Hematopoietic multipotent progenitor cell treated with erythropoietin and hydrocortisone succinate and interleukin-3 and kit ligand, for 8 days (in vitro differentiated cells): ENCODE results near the gene BORCS5.
"Not testable (repeated sequence)": the region's sequence is repeated elsewhere in the genome, so short reads cannot be mapped to it uniquely, and the experiment has no call there.

Experiments
- DNase-seq: peaks from one replicate; pipeline ENCODE4 v3.0.0-alpha.2; 2015

Gene BORCS5

DNA sequence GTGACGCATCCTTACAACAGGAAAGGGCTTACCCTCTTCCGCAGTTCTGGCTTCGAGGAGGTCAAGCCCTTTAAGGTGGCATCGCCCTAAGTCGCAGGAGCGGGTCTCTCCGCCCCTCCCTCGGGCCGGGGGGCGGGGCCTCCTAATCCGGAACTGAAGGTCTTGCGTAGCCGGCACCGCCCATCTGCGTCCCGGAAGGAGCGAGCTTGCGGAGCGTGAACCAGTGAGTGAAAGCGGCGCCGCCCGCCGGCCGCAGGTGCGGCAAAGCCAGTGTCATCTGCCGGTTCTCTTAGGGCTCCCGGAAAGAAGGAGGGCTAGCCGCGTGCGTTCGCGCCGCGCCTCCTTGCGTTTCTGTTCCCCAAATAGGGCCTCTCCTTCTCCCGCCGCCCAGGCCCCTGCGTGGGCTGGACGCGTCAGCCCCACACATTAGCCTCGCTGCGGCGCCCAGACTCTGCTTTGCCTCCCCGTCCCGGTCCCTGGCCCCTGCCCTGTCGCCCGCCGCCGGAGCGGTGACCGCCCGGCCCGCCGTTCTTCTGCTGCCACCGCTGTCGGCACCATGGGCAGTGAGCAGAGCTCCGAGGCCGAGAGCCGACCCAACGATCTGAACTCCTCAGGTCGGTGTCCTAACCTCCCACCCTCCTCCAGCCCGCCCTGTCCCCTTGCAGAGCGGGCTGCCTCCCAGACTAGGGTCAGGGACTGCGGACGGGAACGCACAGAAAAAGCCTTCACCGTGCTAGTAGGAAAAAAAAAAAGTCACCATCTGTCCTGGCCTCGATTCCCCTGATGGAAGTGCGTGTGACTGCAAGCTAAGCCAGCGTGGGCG is at the start of gene BORCS5:
Gene BORCS5, plus strand, starts transcription at position 183 of the 823 bp plus-strand sequence. Its CDS starts 374 bp downstream, at position 557.
- peak; percentile 99 for DNase-seq

DNA sequence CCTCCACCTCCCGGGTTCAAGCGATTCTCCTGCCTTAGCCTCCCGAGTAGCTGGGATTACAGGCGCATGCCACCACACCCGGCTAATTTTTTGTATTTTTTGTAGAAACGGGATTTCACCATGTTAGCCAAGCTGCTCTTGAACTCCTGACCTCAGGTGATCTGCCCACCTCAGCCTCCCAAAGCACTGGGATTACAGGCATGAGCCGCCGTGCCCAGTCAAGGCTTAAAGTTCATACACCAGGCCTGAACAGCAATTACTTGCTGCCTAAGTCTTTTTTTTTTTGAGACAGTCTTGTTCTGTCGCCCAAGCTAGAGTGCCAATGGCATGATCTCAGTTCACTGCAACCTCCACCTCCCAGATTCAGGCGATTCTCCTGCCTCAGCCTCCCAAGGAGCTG is 46.2 kb upstream of the BORCS5 start:
- DNase-seq: not testable (repeated sequence)

DNA sequence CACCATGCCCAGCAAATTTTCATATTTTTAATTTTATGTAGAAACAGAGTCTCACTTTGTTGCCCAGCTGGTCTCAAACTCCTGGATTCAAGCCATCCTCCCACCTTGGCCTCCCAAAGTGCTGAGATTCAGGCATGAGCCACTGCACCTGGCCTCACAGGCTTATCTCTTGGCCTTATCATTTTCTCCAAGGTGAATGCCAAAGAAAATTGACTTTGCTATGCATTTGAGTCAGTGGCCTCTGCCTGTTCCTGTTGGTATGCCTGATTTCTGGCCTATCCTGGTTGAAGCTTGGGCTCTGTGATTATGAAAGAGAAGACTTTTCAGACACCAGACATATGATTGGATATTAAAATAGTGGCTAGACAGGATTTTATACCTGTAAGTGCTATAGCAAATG is 41.0 kb upstream of the BORCS5 start:
- no peak for DNase-seq

DNA sequence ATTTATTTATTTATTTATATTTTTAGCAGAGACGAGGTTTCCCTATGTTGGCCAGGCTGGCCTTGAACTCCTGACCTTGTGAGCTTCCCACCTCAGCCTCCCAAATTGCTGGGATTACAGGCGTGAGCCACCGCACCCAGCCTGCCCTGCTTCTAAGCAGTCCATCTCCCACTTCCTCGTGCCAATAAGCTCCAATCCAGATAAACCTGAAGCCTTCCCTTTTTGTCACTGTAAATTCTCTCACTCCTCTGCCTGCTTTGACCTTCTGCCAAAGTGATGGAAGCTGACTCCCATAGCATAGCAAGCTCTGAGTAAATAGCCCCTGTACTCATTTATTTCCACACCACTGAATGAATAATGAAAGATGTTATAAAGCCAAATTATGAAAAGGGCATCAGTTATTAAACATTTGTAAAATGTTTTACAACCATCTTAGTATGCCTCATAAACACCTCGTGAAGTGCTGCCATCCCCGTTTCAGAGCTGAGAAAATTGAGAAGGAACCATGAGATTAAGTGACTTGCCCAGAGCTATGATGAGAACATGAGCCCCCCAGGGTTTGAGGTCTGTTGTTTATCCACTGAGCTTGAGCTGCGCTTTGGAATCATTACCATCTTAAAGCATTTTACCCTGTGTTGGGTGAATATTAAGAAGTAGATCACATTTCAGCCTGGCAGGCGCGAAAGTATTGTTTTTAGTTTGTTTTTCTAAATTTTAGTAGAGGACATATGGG is 37.3 kb upstream of the BORCS5 start:
- DNase-seq: no peak

DNA sequence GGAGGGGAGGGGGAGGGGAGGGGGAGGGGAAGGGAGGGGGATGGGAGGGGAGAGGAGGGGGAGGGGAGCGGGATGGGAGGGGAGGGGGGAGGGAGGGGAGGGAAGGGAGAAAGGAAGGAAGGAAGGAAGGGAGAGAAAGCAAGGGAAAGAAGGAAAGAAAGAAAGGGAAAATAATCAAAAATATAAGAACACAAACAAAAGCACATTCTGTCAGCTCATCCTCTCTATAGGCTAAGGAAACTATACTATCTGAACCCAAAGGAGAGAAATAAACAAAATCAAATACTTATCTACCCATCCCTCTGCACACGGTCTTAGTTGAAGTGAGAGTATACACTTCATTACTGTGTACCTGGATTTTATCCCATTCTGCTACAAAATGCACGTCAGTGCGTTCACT is 33.8 kb upstream of the BORCS5 start:
- DNase-seq: no peak

DNA sequence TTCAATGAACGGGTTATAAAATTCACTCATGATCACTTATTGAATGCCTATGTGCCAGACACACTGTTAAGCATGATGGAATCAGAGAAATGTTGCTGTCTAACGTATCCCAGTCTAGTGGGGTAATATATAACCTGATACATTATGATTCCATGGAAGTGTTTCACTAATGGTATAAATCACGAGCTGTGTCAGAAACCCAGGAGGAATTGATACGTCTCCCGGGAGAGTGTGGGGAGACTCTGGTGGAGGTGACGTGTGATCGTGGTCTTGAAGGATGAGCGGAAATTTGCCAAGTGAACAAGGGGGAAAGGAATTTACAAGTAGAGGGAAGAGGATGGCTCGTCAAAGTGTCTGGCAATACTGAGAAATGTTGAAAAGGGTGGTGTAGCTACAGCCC is 33.3 kb upstream of the BORCS5 start:
- DNase-seq: no peak

DNA sequence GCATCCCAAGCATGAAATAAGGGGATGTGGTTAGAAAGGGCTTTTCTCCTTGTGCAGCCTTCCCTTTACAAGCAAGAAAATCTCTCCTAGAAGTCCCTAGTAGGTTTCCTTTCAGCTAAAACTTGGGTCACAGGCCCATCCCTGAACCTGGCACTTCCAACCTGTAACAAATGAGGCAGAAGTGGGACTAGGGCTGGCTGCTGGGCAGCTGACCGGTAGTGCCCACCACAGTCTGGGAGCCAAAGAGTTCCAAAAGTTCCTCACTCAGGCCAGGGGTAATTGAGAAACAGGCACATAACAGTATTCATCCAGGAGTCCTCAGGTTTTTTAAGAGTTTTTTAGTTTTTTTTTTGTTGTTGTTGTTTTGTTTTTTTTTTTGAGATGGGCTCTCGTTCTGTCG is 30.6 kb upstream of the BORCS5 start:
- DNase-seq: no peak

DNA sequence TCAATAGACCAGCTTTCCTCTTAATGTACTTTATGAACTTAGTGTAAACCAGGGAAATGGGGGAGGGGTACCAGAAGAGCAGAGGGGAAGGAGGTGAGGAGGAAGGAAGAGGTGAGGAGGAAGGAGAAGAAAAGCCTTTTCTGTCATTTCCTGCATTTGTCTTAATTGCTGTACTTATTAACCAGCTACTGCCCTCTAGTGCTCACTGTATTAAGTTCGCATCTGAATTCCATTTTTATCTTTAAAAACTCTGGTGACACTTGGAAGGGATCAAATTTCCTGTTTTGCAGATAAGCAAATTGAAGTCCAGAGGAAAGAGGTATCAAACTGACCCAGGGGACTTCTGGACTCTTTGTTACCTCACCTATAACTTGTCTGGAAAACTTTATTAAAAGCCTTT is 29.1 kb upstream of the BORCS5 start:
- peak; percentile 80 for DNase-seq

DNA sequence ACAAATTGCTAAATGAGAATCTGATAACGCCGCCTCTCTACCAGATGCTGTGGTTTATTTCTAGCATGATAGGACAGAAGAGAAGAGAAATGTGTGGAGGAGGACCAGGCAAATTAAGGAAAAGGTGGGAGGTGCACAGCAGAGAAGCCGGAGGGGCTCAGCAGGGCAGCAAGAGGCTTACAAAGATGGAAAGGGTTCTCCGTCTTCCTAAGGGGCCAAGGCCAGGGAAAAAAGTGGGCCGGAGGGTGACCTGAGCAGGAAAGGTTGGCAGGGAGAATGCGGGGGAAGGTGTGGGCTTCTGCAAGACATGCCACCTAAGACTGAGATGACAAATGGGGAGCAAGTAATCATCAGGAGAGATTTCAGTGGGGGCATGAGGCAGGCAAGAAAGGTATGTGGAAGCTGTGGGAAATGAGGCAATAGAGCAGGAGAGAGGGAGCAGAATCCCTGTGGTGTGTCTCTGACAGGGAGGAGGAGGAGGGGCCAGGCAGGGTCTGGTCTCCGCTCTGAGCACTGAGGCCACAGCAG is 25.6 kb upstream of the BORCS5 start:
- no peak for DNase-seq

DNA sequence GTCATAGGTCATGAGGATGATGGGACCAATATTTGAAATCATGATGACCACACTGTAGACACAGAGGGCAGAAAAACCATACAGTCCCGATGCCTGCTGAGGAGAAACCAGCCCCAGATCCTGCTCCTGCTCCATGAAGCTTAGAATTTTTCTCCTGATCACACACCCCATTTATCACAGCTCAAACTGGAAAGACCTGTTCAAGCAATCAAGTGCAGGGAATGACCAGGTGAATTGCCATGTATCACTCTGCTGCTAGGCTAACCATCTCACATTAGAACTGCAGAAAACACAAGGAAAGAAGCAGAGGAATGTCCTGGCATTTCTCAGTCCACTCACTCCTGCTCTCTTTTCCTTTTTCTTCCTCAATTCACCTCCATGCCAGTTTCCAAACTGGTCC is 25.0 kb upstream of the BORCS5 start:
- no peak for DNase-seq

DNA sequence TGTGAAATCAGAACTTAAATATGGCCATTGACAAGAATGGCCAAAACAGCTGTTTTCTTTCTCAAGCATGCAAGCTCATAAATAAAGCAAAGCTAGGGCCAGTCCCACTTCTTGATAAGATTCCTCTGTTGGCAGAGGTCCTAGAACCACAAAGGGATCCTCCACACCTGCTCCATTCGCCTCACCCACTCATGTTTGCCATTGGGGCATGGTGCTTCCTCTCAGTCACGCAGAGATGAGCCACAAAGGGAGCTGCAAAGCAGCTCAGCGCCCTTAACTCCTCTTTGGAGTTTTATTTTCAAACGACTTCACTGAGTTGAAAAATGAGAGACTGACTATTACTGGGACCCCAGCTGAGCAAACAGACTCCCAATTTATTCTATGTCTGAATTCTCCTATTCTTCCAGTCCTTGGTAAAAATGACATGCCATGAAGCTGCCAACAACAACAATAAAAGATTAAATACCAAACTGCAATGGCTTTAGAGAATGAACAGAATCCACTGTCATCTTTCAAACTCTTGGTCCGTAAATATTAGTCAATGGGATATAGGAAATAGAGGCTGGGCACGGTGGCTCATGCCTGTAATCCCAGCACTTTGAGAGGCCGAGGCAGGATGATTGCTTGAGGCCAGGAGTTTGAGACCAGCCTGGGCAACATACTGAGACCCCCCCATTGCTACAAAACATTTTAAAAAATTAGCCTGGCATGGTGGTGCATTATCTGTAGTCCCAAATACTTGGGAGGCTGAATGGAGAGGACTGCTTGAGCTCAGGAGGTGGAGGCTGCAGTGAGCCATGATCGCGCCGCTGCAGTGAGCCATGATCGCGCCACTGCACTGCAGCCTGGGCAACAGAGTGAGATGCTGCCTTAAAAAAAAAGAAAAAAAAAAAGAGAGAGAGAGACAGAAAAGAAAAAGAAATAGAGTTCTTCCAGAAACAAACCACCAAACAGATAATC is 23.2 kb upstream of the BORCS5 start:
- peak; percentile 10 for DNase-seq

DNA sequence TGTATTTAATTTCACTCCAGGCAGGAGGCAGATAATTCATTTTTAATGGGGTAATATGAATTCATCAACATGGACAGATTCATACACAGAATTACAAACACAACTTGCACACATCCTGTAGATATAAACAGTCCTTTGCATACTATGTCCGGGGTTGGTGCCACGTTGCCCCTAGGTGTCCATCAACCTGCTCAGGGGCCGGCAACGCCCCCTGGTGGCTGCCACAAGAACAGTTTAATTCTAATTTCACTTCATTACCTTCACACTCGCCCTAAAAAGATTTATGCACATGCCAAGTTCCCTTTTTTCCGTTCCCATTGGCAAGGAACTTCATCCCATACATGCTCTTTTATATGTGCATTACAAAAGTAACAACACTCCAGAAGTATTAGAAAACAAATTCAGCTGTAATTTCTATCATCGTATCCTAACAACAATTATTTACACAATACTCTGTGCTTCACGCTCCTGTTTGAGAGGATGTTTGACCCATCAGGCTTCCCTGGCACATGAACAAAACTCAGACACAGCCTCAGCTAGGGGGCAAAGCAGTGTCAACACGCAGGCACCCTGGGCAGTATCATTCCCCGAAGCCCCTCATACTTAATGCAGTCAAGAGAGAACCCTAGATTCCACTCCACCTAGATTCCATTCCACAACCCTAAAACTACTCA is 22.4 kb upstream of the BORCS5 start:
- DNase-seq: peak; percentile 73

DNA sequence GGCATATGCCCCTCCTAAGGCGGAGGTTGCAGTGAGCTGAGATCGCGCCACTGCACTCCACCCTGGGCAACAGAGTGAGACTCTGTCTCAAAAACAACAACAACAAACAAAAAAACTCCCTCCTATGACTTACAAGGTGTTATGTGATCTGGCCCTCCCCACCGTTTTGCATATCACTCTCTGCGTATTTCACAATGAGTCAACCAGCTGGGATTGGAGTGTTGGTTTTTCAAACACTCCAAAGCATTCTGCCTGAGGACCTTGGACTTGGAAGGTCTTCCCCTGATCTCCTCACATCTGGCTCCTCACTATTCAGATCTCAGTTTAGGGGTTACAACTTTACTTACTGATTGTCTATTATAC is 20.8 kb upstream of the BORCS5 start:
- no peak for DNase-seq

DNA sequence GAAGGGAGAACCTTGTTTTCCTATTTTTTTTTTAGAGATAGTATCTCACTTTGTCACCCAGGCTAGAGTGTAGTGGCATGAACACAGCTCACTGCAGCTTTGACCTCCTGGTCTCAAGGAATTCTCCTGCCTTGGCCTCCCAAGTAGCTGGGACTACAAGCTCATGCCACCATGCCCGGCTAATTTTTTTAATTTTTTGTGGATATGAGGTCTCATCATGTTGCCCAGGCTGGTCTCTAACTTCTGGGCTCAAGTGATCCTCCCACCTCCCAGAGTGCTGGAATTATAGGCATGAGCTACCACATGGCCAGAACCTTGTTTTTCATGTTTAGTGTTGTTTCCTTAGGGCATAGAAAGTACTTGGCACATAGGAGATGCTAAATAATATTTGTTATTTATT is 20.4 kb upstream of the BORCS5 start:
- no peak for DNase-seq

DNA sequence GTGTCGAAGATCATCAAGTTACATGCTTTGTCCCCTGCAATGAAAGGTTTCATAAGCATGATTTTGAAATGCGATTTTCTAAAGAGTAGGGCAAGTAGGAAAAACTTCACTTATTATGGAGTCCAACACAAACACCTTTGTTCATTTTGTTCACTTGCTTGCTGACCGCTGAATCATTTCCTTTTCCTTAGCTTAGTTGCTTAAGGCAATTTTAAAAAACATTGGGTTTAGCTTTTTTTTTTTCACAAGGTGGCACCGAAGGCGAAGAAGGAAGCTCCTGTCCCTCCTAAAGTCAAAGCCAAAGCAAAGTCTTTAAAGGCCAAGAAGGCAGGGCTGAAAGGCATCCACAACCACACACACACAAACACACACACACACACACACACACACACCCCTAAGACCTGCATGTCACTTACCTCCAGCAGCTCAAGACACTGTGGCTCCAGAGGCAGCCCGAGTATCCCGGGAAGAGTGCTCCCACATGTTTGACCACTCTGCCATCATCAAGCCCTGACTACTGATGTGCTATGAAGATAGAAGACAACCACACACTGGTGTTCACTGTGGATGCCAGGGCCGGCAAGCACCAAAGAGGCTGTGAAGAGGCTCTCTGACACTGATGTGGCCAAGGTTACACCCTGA is 18.2 kb upstream of the BORCS5 start:
- no peak for DNase-seq

DNA sequence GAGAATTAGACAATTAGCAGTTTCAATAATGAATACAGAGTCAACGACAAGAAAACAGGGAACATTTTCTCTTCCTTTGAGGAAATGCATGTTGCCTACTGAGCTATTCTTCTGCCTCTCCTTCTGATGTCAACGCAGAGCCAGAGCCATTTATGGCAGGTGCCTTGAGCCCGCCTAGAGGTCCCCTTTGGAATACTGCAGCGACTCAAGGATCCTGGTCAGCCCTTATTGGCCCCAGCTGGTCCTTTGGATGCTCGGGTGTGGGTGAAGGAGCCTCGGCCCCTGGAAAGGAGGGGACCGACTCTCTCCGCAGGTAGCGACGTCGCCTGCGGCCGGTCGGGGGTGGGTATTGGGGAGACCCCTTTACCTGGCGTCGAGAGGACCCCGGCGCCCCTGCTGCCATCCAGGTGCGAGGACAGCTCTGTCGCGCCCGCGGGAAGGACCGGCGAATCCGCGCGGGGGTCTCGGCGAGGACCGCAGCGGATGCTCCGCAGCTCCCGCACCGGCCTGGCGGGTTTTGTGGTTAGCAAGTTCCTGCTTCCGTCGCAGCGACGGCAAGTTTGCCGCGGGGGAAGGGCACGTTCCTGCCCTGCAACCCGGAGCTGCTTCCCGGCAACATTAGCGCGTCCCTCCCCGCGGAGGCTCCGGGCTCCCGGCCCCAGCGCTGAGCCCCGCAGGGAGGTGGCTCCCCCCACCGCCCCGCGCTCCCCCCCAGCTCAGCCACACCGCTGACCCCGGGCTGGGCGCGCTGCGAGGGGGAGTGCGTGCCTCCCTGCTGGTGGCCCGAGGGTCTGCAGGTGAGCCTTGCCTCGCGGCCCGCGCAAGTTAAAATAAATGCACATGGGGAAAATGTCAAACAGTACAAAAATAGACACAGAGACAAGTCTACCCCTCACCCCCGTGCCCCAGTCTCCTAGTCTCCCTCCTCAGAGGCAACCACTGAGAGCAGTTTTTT is 6.9 kb upstream of the BORCS5 start, which contains the start of gene MANSC1:
Gene MANSC1, minus strand, starts transcription at position 532 of the 955 bp plus-strand sequence. CDS start 6,928 bp downstream, outside the sequence.
- peak; percentile 64 for DNase-seq

DNA sequence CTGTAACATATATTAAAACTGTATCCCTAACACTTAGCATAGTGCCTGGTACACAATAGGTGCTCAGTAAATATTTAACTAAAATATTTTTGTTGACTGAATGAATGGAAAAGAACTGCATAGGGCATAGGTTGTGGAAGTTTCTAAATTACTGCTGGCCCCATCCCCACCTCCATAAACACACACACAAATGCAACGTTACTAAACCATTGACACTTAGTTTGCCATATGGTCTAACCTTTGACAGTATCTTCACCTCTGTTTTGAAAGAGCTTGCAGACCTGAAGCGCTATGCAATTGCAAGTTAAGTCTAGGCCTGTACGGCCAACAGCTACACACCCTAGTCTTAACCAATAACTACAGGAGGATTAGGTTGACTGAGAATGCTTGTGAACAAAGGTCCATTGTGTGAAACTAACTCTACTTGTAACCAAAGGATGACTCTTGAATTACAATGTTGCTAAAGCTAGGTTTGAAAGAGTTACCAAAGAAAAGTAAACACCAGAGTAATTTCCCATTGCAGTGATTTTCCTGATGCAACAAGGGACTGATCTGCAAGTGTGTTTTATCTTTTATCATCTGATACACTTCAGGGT is 5.9 kb upstream of the BORCS5 start:
- no peak for DNase-seq

DNA sequence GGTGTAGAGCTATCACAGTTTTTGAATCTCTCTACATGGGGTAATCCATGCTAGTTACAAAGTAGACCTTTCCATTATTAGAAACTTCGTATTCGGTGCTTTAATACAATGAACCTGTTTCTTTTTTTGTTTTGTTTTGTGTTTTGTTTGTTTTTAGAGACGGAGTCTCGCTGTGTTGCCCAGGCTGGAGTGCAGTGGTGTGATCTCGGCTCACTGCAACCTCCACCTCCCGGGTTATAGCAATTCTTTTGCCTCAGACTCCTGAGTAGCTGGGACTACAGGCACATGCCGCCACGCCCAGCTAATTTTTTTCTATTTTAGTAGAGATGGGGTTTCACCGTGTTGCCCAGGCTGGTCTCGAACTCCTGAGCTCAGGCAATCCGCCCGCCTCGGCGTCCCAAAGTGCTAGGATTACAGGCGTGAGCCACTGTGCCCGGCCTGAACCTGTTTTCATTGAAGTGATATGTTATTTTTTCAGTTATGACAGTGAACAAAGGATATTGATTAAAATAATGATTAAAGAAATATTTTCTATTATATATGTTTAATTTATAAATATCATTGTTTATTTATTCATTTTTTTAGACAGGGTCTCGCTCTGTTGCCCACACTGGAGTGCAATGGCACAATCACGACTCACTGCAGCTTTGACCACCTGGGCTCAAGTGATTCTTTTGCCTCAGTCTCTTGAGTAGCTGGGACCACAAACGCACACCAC is 5.3 kb upstream of the BORCS5 start:
- DNase-seq: not testable (repeated sequence)

DNA sequence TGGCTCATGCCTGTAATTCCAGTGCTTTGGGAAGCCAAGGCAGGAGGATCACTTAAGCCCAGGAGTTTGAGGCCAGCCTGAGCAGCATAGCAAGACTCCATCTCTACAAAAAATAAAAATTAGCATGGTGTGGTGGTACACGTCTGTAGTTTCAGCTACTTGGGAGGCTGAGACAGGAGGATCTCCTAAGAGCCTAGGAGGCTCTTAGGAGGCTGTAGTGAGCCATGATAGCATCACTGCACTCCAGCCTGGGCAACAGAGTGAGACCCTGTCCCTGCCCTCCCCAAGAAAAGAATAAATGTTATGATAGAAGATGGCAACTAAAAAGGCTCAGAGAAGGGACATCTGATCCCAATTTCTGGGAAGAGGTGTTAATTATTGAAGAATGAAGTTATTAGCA is 3.6 kb upstream of the BORCS5 start:
- DNase-seq: no peak
